Neural cell (in vitro differentiated cells): ENCODE measurements around the gene SV2C. TPM values are rescaled to one million over a fixed set of nuclear protein-coding genes. Genes with fewer than 3 reads are reported as not detected.
"Not testable (repeated sequence)": the region's sequence is repeated elsewhere in the genome, so short reads cannot be mapped to it uniquely, and the experiment has no call there.

Source experiments
- H2AFZ ChIP-seq: fragments of 200-600, 300-800 bp; sonication (generic), shearing (Covaris generic); 2 replicates; pipeline ENCODE4 v1.6.0; 2014; ENCODE audit warnings: low read depth, mild to moderate bottlenecking, antibody characterized with exemption, low read length, moderate library complexity
- H3F3A ChIP-seq: fragments of 200-600 bp; shearing (Covaris generic); 2 replicates; pipeline ENCODE4 v1.6.1; 2016; ENCODE audit warnings: mild to moderate bottlenecking, moderate library complexity, mixed read lengths, antibody characterized with exemption, low read length; ENCODE audit not compliant: insufficient read depth, poor library complexity, severe bottlenecking
- H3K27ac ChIP-seq: fragments of 200-600, 300-800 bp; sonication (generic), shearing (Covaris generic); 2 replicates; pipeline ENCODE4 v1.5.1; 2014; ENCODE audit warnings: mild to moderate bottlenecking, low read length, moderate library complexity
- H3K27me3 ChIP-seq: fragments of 300-800, 200-600 bp; sonication (generic), shearing (Covaris generic); 2 replicates; pipeline ENCODE4 v1.6.0; 2014; ENCODE audit warnings: mild to moderate bottlenecking, low read depth, low read length, moderate library complexity; ENCODE audit not compliant: insufficient read depth
- H3K36me3 ChIP-seq: fragments of 300-800, 200-600 bp; sonication (generic), shearing (Covaris generic); 2 replicates; pipeline ENCODE4 v1.5.1; 2014; ENCODE audit warnings: mild to moderate bottlenecking, antibody characterized with exemption, low read length, moderate library complexity; ENCODE audit not compliant: insufficient read depth
- H3K4me2 ChIP-seq: fragments of 300-800, 200-600 bp; sonication (generic), shearing (Covaris generic); 2 replicates; pipeline ENCODE4 v1.6.0; 2014; ENCODE audit warnings: mild to moderate bottlenecking, low read length
- H3K4me3 ChIP-seq: fragments of 300-800, 200-600 bp; sonication (generic), shearing (Covaris generic); 2 replicates; pipeline ENCODE4 v1.5.1; 2014; ENCODE audit warnings: mild to moderate bottlenecking, low read length, moderate library complexity
- H3K79me2 ChIP-seq: fragments of 200-600 bp; shearing (Covaris generic); replicated peaks from 2 replicates; pipeline ENCODE4 v1.6.0; 2014; ENCODE audit warnings: mild to moderate bottlenecking, low read length, moderate library complexity; ENCODE audit not compliant: insufficient read depth
- H3K9ac ChIP-seq: fragments of 300-800, 200-600 bp; sonication (generic), shearing (Covaris generic); 2 replicates; pipeline ENCODE4 v1.6.1; 2016; ENCODE audit warnings: mild to moderate bottlenecking, low read length, mixed read lengths
- H3K9me2 ChIP-seq: fragments of 200-600 bp; shearing (Covaris generic); 2 replicates; pipeline ENCODE4 v1.6.1; 2016; ENCODE audit warnings: mild to moderate bottlenecking, low read length, mixed read lengths; ENCODE audit not compliant: insufficient read depth
- H3K9me3 ChIP-seq: fragments of 200-600, 300-800 bp; sonication (generic), shearing (Covaris generic); 2 replicates; pipeline ENCODE4 v1.6.1; 2016; ENCODE audit warnings: mild to moderate bottlenecking, mixed run types, low read length, moderate library complexity, mixed read lengths
- H4K20me1 ChIP-seq: fragments of 200-600 bp; shearing (Covaris generic); 2 replicates; pipeline ENCODE4 v1.6.1; 2016; ENCODE audit warnings: mild to moderate bottlenecking, mixed run types; ENCODE audit not compliant: insufficient read depth
- CTCF ChIP-seq: fragments of 450-650 bp; IDR thresholded peaks from 2 replicates; pipeline ENCODE4 v1.5.1; 2014; ENCODE audit warnings: antibody characterized with exemption, mild to moderate bottlenecking, moderate library complexity; ENCODE audit not compliant: poor library complexity, severe bottlenecking
- EP300 ChIP-seq: fragments of 450-650 bp; conservative IDR thresholded peaks from 2 replicates; pipeline ENCODE4 v1.6.1; 2014; ENCODE audit warnings: antibody characterized with exemption, mild to moderate bottlenecking, moderate library complexity; ENCODE audit not compliant: poor library complexity, severe bottlenecking
- EZH2 ChIP-seq: fragments of 200-600, 300-800 bp; shearing (Covaris generic), sonication (generic); IDR thresholded peaks from 2 replicates; pipeline ENCODE4 v1.6.1; 2014; ENCODE audit warnings: antibody characterized with exemption, low read length, borderline replicate concordance, mild to moderate bottlenecking; ENCODE audit not compliant: insufficient read depth, poor library complexity, severe bottlenecking
- MXI1 ChIP-seq: fragments of 450-650 bp; conservative IDR thresholded peaks from 2 replicates; pipeline ENCODE4 v1.6.1; 2014; ENCODE audit warnings: antibody characterized with exemption, mild to moderate bottlenecking; ENCODE audit not compliant: poor library complexity, severe bottlenecking
- POLR2AphosphoS5 ChIP-seq: IDR thresholded peaks from 2 replicates; pipeline ENCODE4 v1.6.1; 2012
- RAD21 ChIP-seq: fragments of 450-650 bp; conservative IDR thresholded peaks from 2 replicates; pipeline ENCODE4 v1.6.1; 2014; ENCODE audit warnings: antibody characterized with exemption, mild to moderate bottlenecking, moderate library complexity
- REST ChIP-seq: IDR thresholded peaks from 2 replicates; pipeline ENCODE4 v1.6.1; 2012; ENCODE audit warnings: borderline replicate concordance
- SMC3 ChIP-seq: fragments of 450-650 bp; conservative IDR thresholded peaks from 2 replicates; pipeline ENCODE4 v1.6.1; 2014; ENCODE audit warnings: antibody characterized with exemption, mild to moderate bottlenecking, moderate library complexity; ENCODE audit not compliant: poor library complexity
- TAF1 ChIP-seq: IDR thresholded peaks from 2 replicates; pipeline ENCODE4 v1.6.1; 2012; ENCODE audit warnings: low read depth
- polyA plus RNA-seq: library from polyadenylated mRNA; depleted of rRNA; stranded (reverse); fragments of >200 nt; gene quantifications from 2 replicates; pipeline ENCODE4 v1.2.3, GENCODE V29; 2014

Gene SV2C
- polyA plus RNA-seq, 1 donor from 2014 or later: 0.45 TPM

GRCh38 chr5:76319673-76320072 lies 236.5 kb downstream of the SV2C start:
- no peaks in the 10 kb centered on the region for H4K20me1 ChIP-seq
- H3F3A ChIP-seq: no peaks in the 10 kb centered on the region
- H3K27ac ChIP-seq: no peak overlapping the region
- H3K9me2 ChIP-seq: no peaks in the 10 kb centered on the region
- H2AFZ ChIP-seq: no peak overlapping the region
- no peak overlapping the region for H3K4me2 ChIP-seq
- H3K9ac ChIP-seq: no peak overlapping the region
- no peaks in the 10 kb centered on the region for H3K36me3 ChIP-seq
- H3K79me2 ChIP-seq: no peaks in the 10 kb centered on the region
- TF ChIP-seq MXI1 (no peak), RAD21 (no peak), CTCF (no peak), SMC3 (no peak), EZH2 (no peak), TAF1 (no peak), EP300 (no peak), POLR2AphosphoS5 (no peak), REST (no peak)
- H3K4me3 ChIP-seq: no peak overlapping the region
- no peaks in the 10 kb centered on the region for H3K27me3 ChIP-seq
- no peaks in the 10 kb centered on the region for H3K9me3 ChIP-seq

DNA sequence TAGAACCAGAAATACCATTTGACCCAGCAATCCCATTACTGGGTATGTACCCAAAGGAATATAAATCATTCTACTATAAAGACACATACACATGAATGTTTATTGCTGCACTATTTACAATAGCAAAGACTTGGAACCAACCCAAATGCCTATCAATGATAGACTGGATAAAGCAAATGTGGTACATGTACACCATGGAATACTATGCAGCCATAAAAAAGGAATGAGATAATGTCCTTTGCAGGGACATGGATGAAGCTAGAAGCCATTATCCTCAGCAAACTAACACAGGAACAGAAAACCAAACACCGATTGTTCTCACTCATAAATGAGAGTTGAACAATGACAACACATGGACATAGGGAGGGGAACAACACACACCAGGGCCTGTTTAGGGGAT lies 240.3 kb downstream of the SV2C start:
- not testable (repeated sequence) for H3K36me3 ChIP-seq, H3F3A ChIP-seq, H3K9ac ChIP-seq, H3K27me3 ChIP-seq, H3K27ac ChIP-seq, H4K20me1 ChIP-seq, H2AFZ ChIP-seq, H3K9me2 ChIP-seq, H3K9me3 ChIP-seq, H3K4me2 ChIP-seq, H3K4me3 ChIP-seq, H3K79me2 ChIP-seq

GRCh38 chr5:76325326-76325725 lies 242.1 kb downstream of the SV2C start:
- Histone ChIP-seq H3K27me3 (no peaks in the 10 kb centered on the region), H3K9me2 (no peaks in the 10 kb centered on the region), H3K79me2 (no peaks in the 10 kb centered on the region), H3K36me3 (no peaks in the 10 kb centered on the region), H4K20me1 (no peaks in the 10 kb centered on the region), H2AFZ (no peak overlapping the region), H3K9ac (no peak overlapping the region), H3K9me3 (no peaks in the 10 kb centered on the region), H3K4me3 (no peak overlapping the region), H3F3A (no peaks in the 10 kb centered on the region), H3K27ac (no peak overlapping the region), H3K4me2 (no peak overlapping the region)
- TF ChIP-seq MXI1 (no peak), TAF1 (no peak)
